Umbilical cord (tissue), 2 donors: ENCODE measurements around the gene EHMT2. TPM values are rescaled to one million over a fixed set of nuclear protein-coding genes. Genes with fewer than 3 reads are reported as not detected.
"Not testable (repeated sequence)": the region's sequence is repeated elsewhere in the genome, so short reads cannot be mapped to it uniquely, and the experiment has no call there.

Experiments used
- DNase-seq: peaks from one replicate; pipeline ENCODE4 v3.0.0-alpha.2; 2015; ENCODE audit warnings: low spot score
- total RNA-seq: library from RNA; depleted of rRNA; stranded (reverse); fragments of >200 nt; gene quantifications from one replicate; pipeline ENCODE4 v1.2.3, GENCODE V29; 2014; ENCODE audit warnings: low replicate concordance; ENCODE audit not compliant: insufficient read depth

The EHMT2 gene
- total RNA-seq, 1 donor from 2014 or later, result 33.9 TPM

GRCh38 chr6:31871046-31871659 is 26.3 kb downstream of the EHMT2 start:
- DNase-seq, result peak; percentile 78

DNA sequence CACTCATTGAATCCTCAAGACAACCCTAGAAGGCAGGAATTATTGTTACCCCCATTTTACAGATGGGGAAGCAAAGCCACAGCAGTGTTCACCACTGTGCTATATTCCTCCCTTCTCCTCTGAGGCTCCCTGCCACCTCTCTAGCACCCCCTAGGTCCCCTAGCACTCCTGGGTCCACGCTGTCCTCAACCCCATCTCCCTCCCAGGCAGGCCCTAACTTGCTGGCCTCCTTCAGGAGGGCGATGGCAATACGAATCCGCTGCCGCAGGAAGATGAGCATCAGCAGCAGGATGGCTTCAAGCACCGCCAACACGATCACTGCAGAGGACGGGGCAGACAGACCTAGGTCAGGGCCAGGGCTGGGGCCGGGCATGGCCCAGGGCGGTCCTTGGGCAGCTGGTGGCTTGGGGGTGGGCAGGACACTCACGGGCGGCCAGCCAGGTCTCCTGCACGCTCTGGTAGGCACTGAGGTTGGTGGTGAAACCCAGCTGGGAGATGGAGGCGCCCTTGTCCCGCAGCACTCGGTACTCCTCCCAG is 27.0 kb downstream of the EHMT2 start:
- DNase-seq, result no peak

- no peak for DNase-seq
Measured at GRCh38 chr6:31869343-31869742, 28.2 kb downstream of the EHMT2 start.

GRCh38 chr6:31868658-31868971 is 28.9 kb downstream of the EHMT2 start:
- DNase-seq, result not testable (repeated sequence)

- DNase-seq, result no peak
Measured at GRCh38 chr6:31865205-31866118, 32.0 kb downstream of the EHMT2 start.

GRCh38 chr6:31864818-31865204 is 32.7 kb downstream of the EHMT2 start:
- DNase-seq, result no peak

GRCh38 chr6:31864123-31864562 is 33.4 kb downstream of the EHMT2 start:
- not testable (repeated sequence) for DNase-seq

DNA sequence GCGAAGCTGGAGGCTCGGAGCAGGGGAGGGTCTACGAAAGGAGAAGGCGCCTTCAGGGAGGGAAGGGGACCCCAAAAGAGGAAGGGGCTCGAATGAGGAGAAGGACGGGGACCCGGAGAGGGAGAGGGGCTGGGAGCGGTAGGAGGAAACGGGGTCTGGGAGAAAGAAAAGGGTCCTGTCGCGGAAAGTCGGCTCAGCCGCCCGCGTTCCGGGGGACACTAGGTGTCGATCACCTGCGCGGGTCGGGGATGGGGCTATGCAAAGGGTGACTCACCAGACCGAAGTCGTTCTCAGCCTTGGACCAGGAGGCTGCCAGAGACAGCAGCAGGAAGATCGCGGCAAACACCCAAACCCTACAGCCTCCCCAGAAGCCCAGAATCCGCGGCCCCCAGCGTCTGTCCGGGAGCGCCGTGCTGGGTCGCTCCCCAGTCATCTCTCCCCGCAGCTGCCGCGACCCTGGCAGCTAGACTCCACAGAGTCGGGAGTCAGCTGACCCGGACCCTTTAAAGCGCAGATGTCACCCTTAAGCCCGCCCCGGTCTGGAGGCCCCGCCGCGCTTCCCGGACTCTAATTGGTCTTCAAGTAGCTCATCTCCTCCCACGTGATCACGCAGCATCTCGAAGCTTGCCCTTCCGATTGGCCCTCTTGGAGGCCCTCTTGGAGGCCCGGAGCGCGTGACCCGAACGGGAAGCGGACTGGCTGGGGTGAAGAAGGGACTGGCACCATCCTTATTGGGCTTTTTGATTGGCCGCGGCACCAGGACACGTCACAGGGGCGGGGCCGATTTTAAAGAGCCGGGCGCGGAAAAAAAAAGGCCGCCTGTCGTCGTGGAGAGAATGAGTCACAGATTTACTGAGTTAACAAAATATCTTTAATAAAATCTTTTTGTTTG is 34.9 kb downstream of the EHMT2 start, which contains the start of gene NEU1:
Gene NEU1, minus strand, starts transcription at position 478 of the 892 bp plus-strand sequence. Its CDS starts 45 bp downstream, at position 433.
- peak; percentile 100 for DNase-seq

DNA sequence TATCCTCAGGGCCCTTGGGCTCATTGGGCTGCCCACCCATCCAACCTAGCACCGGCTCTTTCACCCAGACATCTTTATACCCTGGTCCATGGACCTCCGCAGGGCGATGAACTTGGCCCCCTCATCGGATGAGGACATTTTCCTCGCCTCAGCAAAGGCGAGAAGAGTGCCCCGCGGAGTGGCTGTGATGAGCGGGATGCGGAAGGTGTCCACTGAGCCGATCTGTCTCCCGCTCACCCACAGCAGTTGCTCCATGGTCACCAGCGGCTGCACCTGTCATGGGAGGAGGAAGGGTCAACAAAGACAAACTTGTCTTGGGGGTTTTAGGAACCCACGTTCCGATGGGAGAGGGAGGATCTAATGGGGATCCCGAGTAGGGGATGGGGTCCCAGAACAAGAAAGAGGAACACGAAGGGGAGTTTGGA is 35.6 kb downstream of the EHMT2 start:
- DNase-seq, result no peak

DNA sequence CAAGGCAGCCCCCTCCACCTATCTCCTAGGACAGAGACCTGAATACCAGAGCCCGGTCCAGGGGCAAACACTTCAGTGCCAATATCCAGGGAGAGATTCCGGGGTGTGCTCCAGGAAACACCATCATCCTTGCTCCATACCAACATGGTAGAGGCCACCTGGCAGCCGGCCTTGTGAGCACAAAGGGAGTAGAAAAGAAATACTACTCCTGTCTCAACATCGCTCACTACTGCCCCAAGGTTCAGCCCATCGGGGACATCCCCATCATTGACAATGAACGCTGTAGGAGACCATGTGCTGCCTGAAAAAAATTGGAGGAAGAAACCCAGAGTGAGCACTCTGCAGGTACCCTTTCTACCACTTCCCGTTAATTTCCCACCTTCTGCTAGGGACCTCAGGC is 36.3 kb downstream of the EHMT2 start:
- DNase-seq, result no peak

DNA sequence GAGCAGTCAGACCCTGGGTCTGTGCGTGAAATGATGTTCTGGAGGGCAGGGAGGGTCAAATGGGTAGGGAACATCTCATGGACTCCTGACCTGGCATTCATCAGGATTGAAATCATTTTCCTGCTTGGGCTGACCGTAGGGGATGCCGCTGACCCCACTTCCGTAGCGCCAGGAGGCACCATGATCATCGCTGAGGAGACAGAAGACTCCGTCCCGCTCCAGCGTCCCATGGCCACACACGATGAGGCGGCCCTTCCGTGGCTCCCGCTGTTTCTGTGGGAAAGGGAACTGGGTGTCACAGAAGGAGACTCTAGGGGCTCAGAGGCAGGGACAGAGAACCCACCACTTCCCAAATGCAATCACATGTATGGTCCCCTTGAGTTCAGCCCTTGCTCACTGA is 37.1 kb downstream of the EHMT2 start:
- DNase-seq, result no peak

DNA sequence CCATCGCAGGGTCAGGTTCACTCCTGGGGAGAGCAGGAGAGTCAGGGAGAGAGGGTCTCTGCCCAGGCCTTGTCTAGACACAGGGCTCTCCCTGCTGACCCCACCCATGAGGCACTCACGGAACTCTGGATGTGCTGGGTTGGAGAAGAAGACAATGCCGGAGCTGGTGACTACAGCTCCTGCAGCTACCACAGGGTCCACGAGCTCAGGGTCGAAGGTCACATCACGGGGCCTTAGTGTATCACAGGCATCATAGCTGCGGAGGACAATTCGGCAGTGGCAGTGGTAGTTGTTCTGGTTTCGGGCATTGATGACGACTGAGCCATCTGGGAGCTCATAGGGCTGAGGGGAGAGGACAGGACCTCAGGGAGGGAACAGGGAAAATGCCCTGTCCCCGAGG is 37.6 kb downstream of the EHMT2 start:
- DNase-seq, result no peak

- no peak for DNase-seq
Measured at GRCh38 chr6:31858707-31859106, 38.8 kb downstream of the EHMT2 start.

DNA sequence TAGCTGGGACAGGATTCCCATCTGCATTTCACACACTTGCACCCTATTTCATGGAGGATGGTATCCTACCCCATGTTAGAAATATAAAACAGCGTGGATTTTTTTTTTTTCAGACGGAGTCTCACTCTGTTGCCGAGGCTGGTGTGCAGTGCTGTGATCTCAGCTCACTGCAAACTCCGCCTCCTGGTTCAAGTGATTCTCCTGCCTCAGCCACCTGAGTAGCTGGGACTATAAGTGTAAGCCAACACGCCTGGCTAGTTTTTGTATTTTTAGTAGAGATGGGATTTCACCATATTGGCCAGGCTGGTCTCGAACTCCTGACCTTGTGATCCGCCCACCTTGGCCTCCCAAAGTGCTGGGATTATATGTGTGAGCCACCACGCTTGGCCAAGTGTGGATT is 39.7 kb downstream of the EHMT2 start:
- not testable (repeated sequence) for DNase-seq

DNA sequence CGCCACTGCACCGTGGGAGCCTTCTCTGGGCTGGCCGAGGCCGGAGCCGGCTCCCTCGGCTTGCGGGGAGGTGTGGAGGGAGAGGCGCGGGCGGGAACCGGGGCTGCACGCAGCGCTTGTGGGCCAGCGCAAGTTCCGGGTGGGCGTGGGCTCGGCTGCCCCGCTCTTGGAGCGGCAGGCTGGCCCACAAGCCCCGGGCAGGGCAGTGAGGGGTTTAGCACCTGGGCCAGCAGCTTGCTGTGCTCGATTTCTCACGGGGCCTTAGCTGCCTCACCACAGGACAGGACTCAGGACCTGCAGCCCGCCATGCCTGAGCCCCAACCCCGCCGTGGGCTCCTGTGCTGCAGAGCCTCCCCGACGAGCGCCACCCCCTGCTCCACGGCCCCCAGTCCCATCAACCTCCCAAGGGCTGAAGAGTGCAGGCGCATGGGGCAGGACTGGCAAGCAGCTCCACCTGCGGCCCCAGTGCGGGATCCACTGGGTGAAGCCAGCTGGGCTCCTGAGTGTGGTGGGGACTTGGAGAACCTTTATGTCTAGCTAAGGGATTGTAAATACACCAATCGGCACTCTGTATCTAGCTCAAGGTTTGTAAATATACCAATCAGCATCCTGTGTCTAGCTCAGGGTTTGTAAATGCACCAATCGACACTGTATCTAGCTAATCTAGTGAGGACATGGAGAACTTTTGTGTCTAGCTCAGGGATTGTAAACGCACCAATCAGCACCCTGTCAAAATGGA is 45.3 kb downstream of the EHMT2 start:
- DNase-seq, result not testable (repeated sequence)

DNA sequence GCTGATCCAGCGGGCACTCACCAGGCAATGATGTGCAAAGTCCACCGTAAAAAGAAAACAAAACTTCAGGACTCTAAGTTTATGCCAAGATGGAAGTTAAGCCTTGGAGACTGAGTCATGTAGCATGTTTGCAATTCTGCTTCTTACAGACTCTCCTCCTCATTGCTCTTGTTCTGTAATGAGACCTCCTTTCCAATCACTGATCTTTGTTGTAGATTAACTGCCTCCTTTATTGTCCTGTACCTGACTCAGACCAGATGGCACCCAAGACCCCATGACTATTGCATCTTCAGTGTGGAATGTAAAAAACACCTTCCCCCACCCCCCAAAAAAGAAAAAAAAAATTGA is 46.0 kb downstream of the EHMT2 start:
- DNase-seq, result no peak

DNA sequence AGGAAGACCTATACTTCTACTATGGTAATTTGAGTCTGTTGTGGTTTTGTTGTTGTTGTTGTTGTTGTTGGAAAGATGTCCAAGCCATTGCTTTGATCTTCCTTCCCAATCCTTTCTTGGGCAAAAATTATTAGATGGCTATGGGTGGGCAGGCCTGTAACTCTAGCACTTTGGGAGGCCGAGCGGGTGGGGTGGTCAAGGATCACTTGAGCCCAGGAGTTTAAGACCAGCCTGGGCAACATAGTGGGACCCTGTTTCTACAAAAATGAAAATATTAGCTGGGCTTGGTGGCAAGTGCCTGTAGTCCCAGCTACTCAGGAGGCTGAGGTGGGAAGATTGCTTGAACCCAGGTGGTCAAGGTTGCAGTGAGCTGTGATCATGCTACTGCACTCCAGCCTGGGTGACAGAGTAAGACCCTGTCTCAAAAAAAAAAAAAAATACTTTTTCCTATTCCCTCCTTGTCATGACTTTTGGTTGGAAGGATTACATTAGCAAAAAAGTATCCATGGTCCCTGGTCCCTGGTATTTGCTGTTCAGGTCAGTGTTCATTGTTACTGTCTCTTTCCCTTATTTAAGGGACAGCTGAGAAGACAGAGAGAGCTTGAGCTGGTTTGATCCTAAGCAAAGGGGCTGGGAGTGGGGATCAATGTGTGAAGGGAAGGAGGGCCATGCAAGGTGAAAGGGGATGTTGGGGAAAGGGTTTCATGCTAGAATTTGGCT is 46.6 kb downstream of the EHMT2 start:
- no peak for DNase-seq

DNA sequence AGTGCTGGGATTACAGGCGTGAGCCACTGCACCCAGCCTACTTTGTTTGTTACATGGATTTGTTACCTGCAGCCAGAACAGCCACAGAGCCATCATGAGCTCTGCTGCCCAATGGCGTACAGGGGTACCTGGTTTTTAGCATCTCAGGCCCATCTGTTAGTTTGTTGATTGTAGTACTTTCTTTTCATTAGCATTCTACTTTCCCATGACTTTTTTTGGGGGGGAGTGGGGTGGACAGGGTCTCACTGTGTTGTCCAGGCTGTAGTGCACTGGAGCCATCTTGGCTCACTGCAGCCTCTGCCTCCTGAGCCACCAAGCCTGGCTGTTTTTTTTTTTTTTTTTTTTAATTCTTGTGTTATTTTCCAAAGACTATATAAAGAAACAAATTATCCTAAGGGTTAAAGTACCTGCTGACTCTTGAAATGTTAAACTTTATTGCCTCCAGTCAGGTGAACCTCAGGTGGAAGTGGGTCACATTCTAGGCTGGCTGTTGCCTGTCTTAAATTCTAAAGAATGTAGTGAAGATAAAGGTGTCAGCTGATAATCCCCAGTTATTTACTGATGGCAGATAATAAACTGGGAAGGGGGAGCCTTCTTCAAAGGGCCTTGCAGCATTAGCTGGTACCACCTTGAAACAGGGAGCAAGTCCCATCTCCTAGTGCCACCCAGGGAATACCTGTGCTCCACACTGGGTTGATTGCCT is 50.1 kb downstream of the EHMT2 start:
- DNase-seq, result no peak

DNA sequence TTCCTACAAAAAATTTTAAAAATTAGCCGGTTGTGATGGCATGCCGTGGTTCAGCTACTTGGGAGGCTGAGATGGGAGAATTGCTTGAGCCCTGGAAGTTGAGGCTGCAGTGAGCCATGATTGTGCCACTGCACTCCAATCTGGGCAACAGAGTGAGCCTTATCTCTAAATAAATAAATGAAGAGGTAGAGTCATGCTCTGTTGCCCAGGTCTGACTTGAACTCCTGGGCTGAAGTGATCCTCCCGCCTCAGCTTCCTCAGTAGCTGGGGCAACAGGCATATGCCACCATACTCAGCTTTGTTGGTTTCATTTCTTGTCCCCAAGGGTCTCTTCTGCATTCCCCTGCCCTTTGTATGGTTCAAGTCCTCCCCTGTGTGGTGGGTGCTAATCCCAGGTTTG is 53.0 kb downstream of the EHMT2 start:
- no peak for DNase-seq

GRCh38 chr6:31842053-31842452 is 55.4 kb downstream of the EHMT2 start:
- DNase-seq, result no peak
